ENCODE measurements around the gene FAM13A.

DNA sequence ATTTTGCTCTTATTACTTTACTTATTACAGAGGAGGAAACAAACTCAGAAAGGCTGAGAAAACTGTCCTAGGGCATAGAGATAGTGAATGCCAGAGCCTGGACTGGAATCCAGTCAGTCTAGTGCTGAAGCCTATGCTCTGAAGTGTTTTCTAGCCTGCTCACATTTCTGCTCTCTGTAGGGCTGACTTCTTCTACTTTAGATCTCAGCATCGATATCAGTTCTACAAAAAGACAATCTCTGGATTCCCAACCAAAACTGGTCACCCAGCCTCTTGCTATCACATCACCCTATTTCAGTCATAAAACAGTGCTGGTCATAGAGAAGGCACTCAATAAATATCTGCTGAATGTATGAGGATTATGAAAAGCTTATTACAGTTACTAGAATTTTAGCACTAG is 87.2 kb downstream of the FAM13A start:
- TF ChIP-seq, protein P1, sequence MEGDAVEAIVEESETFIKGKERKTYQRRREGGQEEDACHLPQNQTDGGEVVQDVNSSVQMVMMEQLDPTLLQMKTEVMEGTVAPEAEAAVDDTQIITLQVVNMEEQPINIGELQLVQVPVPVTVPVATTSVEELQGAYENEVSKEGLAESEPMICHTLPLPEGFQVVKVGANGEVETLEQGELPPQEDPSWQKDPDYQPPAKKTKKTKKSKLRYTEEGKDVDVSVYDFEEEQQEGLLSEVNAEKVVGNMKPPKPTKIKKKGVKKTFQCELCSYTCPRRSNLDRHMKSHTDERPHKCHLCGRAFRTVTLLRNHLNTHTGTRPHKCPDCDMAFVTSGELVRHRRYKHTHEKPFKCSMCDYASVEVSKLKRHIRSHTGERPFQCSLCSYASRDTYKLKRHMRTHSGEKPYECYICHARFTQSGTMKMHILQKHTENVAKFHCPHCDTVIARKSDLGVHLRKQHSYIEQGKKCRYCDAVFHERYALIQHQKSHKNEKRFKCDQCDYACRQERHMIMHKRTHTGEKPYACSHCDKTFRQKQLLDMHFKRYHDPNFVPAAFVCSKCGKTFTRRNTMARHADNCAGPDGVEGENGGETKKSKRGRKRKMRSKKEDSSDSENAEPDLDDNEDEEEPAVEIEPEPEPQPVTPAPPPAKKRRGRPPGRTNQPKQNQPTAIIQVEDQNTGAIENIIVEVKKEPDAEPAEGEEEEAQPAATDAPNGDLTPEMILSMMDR (IDR thresholded peaks at IDR 0.05), result no peak
- TF ChIP-seq POLR2A (IDR thresholded peaks at IDR 0.05), result no peak

Measured in heart left ventricle (tissue), 13 donors.